ENCODE data around the gene C1orf21.

DNA sequence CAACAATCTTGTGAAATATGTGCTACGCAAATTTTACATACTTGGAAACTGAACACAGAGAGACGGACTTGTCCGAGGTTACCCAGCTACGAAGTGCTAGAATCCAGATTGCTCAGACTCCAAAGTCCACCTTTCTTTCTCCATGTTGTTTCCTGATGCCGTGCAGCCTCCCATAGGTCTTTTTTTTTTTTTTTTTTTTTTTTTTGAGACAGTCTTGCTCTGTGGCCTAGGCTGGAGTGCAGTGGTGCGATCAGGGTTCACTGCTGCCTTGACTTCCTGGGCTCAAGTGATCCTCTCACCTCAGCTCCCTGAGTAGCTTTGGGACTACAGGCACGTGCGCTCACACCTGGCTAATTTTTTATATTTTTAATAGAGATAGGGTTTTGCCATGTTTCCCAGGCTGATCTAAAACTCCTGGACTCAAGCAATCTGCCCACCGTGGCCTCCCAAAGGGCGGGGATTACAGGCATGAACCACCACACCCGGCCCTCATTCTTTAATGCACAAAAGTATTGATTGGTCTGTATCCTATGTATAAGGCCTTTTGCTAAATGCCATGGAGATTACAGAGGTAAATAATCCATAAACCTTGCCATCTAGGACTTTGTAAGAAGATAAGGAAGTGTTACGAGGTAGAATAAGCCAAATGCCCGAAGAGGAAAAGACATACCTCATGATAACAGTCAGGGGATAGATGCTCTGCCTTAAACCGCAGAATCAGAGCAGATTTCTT lies 92.8 kb downstream of the C1orf21 start:
- TF ChIP-seq CTCF (IDR thresholded peaks at IDR 0.05) (no peak), POLR2A (IDR thresholded peaks at IDR 0.05) (no peak)

Data from Peyer's patch (tissue), 4 donors.